BLaER1 treated with 17β-estradiol and CSF1 and Interleukin-3, amounts not matched to agents 10 nM and 100 nM (cell line): Measurements from ENCODE around the gene OLFM4.

Source experiments
- H3K27ac ChIP-seq, 11 experiments: shearing (Covaris generic); formaldehyde crosslinking; 2 replicates each; pipeline ENCODE4 v1.8.1; 2022
- H3K27me3 ChIP-seq, 11 experiments: shearing (Covaris generic); formaldehyde crosslinking; 2 replicates each; pipeline ENCODE4 v1.8.1; 2022
- H3K36me3 ChIP-seq, 11 experiments: shearing (Covaris generic); formaldehyde crosslinking; 2 replicates each; pipeline ENCODE4 v1.8.1; 2022
- H3K4me1 ChIP-seq, 10 experiments: shearing (Covaris generic); formaldehyde crosslinking; 2 replicates each; pipeline ENCODE4 v1.8.1; 2022
- H3K4me2 ChIP-seq, 11 experiments: shearing (Covaris generic); formaldehyde crosslinking; 2 replicates each; pipeline ENCODE4 v1.8.1; 2022
- H3K4me3 ChIP-seq, 10 experiments: shearing (Covaris generic); formaldehyde crosslinking; 2 replicates each; pipeline ENCODE4 v1.8.1; 2022
- H3K9ac ChIP-seq, 11 experiments: shearing (Covaris generic); formaldehyde crosslinking; 2 replicates each; pipeline ENCODE4 v1.8.1; 2022
- H3K9me3 ChIP-seq, 11 experiments: shearing (Covaris generic); formaldehyde crosslinking; replicated peaks in 1 of 11; 2 replicates each; pipeline ENCODE4 v1.8.1; 2022
- H4K20me1 ChIP-seq, 11 experiments: shearing (Covaris generic); formaldehyde crosslinking; 2 replicates each; pipeline ENCODE4 v1.8.1; 2022
- Cebpa-rat ChIP-seq, 11 experiments: shearing (Covaris generic); IDR thresholded peaks; 2 replicates each; pipeline ENCODE4 v1.8.1; 2022

OLFM4 gene

DNA sequence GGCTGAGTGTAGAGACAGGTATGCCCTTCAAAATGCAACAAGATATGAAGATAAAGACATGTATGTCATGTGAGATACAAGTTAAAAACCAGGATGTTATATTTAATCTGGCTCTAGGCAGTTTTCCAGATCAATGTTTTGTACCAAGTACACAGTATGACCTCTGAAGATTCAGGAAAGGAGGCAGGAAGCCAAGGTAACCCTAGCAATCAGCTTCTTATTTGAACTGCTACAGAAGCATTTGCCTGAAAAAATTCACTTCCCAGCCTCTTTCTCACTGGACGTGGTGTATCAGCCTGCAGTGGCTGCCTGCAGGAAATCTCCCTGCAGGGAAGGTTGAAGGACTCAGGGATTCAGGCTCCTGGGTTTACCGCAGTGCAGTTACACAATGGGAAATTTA is 24.1 kb downstream of the OLFM4 start:
- Histone ChIP-seq H3K4me1 (no peaks in the 10 kb centered on the region), H3K4me3 (no peak overlapping the region), H4K20me1 (no peaks in the 10 kb centered on the region), H3K36me3 (no peaks in the 10 kb centered on the region), H3K9ac (no peak overlapping the region), H3K9me3 (no peaks in the 10 kb centered on the region), H3K27me3 (no peaks in the 10 kb centered on the region), H3K4me2 (no peak overlapping the region), H3K27ac (no peak overlapping the region)
- no peak for TF ChIP-seq Cebpa-rat (IDR thresholded peaks at IDR 0.05)

DNA sequence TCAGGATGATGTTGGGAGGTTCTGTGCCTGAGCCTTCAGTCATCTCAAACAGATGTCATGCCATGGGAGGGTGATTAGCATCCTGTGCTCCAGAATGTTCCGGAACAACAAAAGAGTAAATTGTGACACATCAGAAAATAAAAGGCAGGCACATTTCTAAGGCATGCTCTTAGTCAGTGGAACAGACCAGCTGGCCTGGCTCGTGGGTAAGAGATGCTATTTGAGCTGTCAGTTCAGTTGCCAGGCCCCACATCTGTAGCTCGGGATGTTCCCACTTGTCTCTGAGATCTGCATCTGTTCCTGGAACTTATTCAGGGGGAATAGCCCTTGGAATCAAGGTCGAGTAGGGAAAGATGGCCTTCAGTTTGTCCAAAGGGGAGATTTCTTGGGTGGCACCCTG is 26.0 kb downstream of the OLFM4 start:
- Histone ChIP-seq H3K36me3 (no peaks in the 10 kb centered on the region), H3K27me3 (no peaks in the 10 kb centered on the region), H3K9me3 (no peaks in the 10 kb centered on the region)

DNA sequence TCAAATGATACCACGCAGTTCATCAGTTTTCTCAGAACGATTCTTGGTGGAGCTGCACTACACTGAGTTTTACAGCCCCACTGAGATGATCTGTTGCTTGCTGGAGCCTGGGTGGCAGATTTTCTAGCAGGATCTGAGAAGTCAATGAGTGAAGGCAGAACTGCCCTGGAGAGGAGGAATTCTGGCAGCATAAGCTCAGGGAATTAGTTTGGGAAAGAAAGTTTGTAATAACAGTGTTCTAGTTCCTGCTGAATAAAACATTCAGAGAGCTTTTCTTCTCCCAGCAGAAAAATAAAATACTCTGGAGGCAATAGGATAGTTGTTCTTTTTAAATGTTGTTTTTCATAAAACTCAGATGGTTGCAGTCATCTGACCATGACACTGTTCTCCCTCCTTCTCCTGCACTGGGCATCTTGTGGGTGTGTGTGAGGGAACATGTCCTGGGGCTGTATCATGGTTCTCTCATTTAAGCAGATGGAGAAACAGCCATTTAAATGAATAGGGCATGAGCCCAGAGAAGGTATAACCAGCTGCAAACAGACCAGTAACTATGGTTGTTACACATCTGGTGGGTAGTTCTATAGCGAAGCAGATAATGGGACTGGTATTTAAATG is 29.6 kb downstream of the OLFM4 start:
- H3K36me3 ChIP-seq = no peaks in the 10 kb centered on the region
- H3K4me3 ChIP-seq = no peak overlapping the region
- H3K9me3 ChIP-seq = no peaks in the 10 kb centered on the region
- H4K20me1 ChIP-seq = no peaks in the 10 kb centered on the region
- H3K27ac ChIP-seq = no peak overlapping the region
- H3K4me1 ChIP-seq = no peaks in the 10 kb centered on the region
- no peak for TF ChIP-seq Cebpa-rat (IDR thresholded peaks at IDR 0.05)
- H3K27me3 ChIP-seq = no peaks in the 10 kb centered on the region
- no peak overlapping the region for H3K9ac ChIP-seq
- no peak overlapping the region for H3K4me2 ChIP-seq

More for the DNA sequence above, 26.0 kb downstream of the OLFM4 start:
- Histone ChIP-seq H3K4me2 (no peak overlapping the region), H3K27ac (no peak overlapping the region), H3K4me3 (no peak overlapping the region), H4K20me1 (no peaks in the 10 kb centered on the region), H3K9ac (no peak overlapping the region), H3K4me1 (no peaks in the 10 kb centered on the region)
- TF ChIP-seq Cebpa-rat (IDR thresholded peaks at IDR 0.05) = no peak

DNA sequence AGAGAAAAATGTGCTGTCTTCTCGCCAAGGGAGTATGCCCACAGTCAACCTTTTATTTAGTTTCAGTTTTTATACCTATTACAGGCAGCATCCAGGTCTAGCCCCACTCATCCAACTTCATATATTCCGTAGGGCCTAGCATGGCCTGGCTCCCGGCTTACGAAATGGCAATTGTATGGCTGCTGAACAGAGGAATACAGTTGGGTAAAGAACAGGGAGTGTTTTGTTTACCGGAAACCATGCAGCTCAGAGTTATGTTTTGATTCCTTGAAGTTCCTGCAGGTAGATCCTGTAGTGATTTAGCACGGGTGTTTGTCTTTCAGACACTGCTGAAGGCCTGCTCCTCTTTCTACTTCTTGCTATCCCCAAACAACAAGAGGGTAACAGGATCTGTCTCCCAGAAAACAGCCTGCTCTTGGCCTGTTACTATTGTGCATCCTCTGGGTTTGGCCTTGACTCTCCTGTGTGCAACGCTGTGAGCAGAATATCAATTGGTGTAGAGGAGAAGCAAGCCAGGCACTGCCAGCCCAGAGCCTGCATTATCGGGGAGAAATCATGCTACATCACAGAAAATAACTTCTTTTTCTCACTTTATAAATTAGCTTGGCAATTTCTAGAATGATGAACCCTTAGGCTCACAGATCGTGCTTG is 32.4 kb downstream of the OLFM4 start:
- H3K27me3 ChIP-seq = no peaks in the 10 kb centered on the region
- H3K4me3 ChIP-seq = no peak overlapping the region
- no peak overlapping the region for H3K27ac ChIP-seq
- H3K4me1 ChIP-seq = 0 out of 20 replicates have a peak, but pooled peaks cover 0 to 5% (median 0%) of the 10 kb centered on the region in 10 experiments
- no peaks in the 10 kb centered on the region for H4K20me1 ChIP-seq
- no peak overlapping the region for H3K9ac ChIP-seq
- H3K4me2 ChIP-seq = no peak overlapping the region
- H3K36me3 ChIP-seq = no peaks in the 10 kb centered on the region
- no peak for TF ChIP-seq Cebpa-rat (IDR thresholded peaks at IDR 0.05)
- H3K9me3 ChIP-seq = no peaks in the 10 kb centered on the region

DNA sequence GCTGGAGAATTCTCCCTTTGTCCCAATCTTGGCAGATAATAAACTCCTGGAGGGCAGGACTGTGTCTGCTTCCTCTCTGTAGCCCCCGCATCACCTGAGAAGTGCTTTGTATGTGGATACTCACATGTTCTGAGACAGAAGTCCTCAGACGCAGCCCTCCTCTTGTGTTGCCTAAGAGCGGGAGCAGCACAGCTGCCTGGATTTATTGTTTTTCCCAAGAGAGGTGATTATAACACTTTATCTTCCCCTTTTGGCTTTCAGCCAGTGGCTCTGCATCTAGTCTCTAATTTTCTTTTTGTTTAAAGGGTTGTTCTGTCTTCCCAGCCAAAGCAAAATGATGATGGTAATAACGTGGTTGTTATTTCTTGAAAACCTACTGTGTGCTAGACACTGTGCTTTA is 36.1 kb downstream of the OLFM4 start:
- H3K36me3 ChIP-seq = no peaks in the 10 kb centered on the region
- no peak for TF ChIP-seq Cebpa-rat (IDR thresholded peaks at IDR 0.05)
- H3K9me3 ChIP-seq = no peaks in the 10 kb centered on the region
- H3K27ac ChIP-seq = no peak overlapping the region
- H3K9ac ChIP-seq = no peak overlapping the region
- H3K4me1 ChIP-seq = peaks cover 0 to 18% (median 14%) of the 10 kb centered on the region in 10 experiments; a peak in 14 of 20 replicates
- H3K27me3 ChIP-seq = no peaks in the 10 kb centered on the region
- no peaks in the 10 kb centered on the region for H4K20me1 ChIP-seq
- peak overlapping the region in 3 of 11 experiments; percentile 10 to 13 (median 13); a peak in 4 of 22 replicates for H3K4me2 ChIP-seq
- H3K4me3 ChIP-seq = no peak overlapping the region

DNA sequence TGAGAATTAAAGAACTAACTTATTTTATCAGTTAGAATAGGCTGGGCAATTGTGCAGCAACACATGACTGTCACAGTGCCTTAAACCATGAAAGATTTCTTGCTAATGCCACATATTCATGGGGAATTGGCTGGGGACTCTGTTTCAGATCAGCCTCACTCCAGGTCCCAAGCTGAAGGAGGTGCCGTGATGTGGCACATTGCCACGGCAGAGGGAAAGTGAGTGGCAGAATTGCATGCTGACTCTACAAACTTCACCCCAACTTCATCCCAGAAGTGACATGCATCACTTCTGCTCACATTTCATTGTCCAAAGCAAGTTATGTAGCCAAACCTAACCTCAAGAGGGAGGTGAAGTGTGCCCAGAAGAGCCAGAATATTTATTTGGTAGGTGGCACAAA is 37.8 kb downstream of the OLFM4 start:
- Histone ChIP-seq H3K4me1 (peaks cover 0 to 18% (median 14%) of the 10 kb centered on the region in 10 experiments; a peak in 14 of 20 replicates), H3K4me3 (no peak overlapping the region), H4K20me1 (no peaks in the 10 kb centered on the region), H3K36me3 (no peaks in the 10 kb centered on the region), H3K9ac (no peak overlapping the region), H3K9me3 (no peaks in the 10 kb centered on the region), H3K27me3 (no peaks in the 10 kb centered on the region), H3K4me2 (no peak overlapping the region), H3K27ac (no peak overlapping the region)
- no peak for TF ChIP-seq Cebpa-rat (IDR thresholded peaks at IDR 0.05)

DNA sequence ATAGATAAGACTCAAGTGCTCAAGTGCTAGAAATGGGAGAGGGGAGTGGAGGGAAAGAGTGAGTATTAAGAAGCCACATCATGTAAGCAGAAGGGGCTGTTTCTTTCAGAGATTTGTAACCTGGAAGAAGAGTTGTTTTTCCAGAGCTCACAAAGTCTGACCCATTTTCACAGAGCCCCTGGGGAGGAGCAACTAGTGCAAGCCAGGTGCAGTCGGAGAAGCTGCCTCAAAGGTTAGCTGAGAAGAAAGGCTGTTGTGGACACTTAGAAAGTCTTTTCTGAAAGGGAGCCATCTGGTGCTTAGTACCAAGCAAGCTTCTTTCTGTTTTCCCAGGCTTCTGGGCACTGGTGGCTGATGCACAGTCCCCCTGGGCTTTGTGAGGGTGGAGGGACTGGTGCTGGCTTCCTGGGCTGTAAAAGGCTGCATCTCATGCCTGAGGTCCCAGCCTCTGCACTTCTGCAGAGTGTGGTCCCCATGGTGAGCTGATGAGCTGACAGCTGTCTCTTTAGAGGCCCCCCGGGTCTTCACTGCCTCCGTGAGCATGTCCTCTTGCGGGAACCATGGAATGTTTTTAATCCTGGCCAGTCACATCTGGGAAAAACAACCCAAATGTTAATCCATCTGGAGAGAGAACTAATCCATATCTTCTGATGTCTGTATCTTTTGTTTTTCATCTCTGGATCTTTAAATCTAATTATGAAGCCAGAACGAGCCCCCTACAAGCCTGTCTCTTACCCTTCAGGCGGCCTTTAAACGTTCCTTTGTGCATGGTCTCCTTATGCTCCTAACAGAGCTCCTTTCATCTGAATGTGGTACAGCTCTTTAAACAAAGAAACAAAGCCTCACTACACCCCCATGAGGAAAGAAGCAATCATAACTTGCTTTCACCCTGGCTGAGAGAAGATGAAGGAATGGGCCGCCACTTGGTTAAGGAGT is 40.2 kb downstream of the OLFM4 start:
- H3K27me3 ChIP-seq = no peaks in the 10 kb centered on the region
- H3K36me3 ChIP-seq = no peaks in the 10 kb centered on the region
- peaks cover 0 to 18% (median 14%) of the 10 kb centered on the region in 10 experiments; a peak in 14 of 20 replicates for H3K4me1 ChIP-seq
- peak overlapping the region in 9 of 11 experiments; percentile 7 to 67 (median 52); a peak in 16 of 22 replicates for H3K4me2 ChIP-seq
- no peaks in the 10 kb centered on the region for H4K20me1 ChIP-seq
- H3K9me3 ChIP-seq = no peaks in the 10 kb centered on the region
- H3K27ac ChIP-seq = no peak overlapping the region
- no peak for TF ChIP-seq Cebpa-rat (IDR thresholded peaks at IDR 0.05)
- H3K4me3 ChIP-seq = no peak overlapping the region
- H3K9ac ChIP-seq = 0 out of 22 replicates have a peak overlapping the region, but pooled peaks of 1 of the 11 experiments have one; percentile 5

DNA sequence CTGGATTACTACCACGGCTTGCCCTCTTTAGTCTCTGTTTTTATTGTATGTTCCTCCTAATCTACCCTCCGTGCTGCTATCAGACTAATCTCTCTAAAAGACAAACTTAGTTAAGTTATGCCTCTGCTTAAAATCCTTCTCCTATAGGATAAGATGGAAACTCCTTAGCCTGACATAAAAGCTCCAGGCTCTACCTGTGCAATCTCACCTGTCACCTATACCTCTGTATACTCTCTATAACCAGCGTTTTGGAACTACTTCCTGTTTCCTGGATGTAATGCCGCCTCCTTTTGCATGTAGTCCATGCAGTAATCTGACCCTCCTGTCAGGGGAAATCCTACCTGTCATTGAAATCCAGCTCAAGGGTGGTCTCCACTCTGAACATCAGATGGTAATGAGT is 41.2 kb downstream of the OLFM4 start:
- H3K36me3 ChIP-seq = no peaks in the 10 kb centered on the region
- no peak overlapping the region for H3K27ac ChIP-seq
- H3K9ac ChIP-seq = no peak overlapping the region
- no peaks in the 10 kb centered on the region for H3K27me3 ChIP-seq
- H3K4me3 ChIP-seq = no peak overlapping the region
- no peaks in the 10 kb centered on the region for H4K20me1 ChIP-seq
- no peak for TF ChIP-seq Cebpa-rat (IDR thresholded peaks at IDR 0.05)
- peaks cover 0 to 15% (median 13%) of the 10 kb centered on the region in 10 experiments; a peak in 14 of 20 replicates for H3K4me1 ChIP-seq
- H3K4me2 ChIP-seq = no peak overlapping the region
- H3K9me3 ChIP-seq = no peaks in the 10 kb centered on the region

DNA sequence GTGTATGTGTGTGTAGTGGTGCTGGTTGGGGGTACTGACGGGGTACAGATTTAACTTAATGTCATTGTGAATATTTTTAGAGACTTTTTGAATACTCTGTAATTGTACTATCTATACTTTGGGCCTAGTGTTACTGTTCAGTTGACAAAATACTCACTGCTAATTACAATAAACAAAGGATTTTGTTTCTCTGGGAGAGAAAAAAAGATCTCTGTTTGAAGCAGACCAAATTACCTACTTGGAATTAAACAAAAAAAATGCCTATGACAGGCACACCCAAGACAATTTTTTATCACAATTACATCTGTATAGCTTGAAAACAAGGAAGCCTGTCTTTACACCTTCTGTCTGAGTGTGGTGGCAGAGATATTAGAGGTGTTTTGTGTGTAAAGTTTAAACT is 45.1 kb downstream of the OLFM4 start:
- H3K36me3 ChIP-seq = no peaks in the 10 kb centered on the region
- H3K9me3 ChIP-seq = peaks cover 0 to 4% (median 0%) of the 10 kb centered on the region in 11 experiments; a peak in 4 of 22 replicates
- no peaks in the 10 kb centered on the region for H3K27me3 ChIP-seq
- H3K9ac ChIP-seq = no peak overlapping the region
- no peak for TF ChIP-seq Cebpa-rat (IDR thresholded peaks at IDR 0.05)
- H3K4me3 ChIP-seq = no peak overlapping the region
- H3K4me1 ChIP-seq = peaks cover 0 to 6% (median 4%) of the 10 kb centered on the region in 10 experiments; a peak in 14 of 20 replicates
- no peak overlapping the region for H3K4me2 ChIP-seq
- H3K27ac ChIP-seq = no peak overlapping the region
- no peaks in the 10 kb centered on the region for H4K20me1 ChIP-seq
